Gastroesophageal sphincter (tissue), 4 donors: ENCODE data around the gene FLG. TPM values are rescaled to one million over a fixed set of nuclear protein-coding genes. Genes with fewer than 3 reads are reported as not detected.
"Not testable (repeated sequence)": the region's sequence is repeated elsewhere in the genome, so short reads cannot be mapped to it uniquely, and the experiment has no call there.

Experiments used
- ATAC-seq: fragments of 150-250 bp; one replicate; pipeline ENCODE4 v1.9.1; 2016; ENCODE audit warnings: mild to moderate bottlenecking, moderate library complexity
- H3K27ac ChIP-seq, 4 donors: fragments of 200-600 bp; sonication (generic) in 3 of 4; 1 replicate in 3 of 4; 2 replicates in 1 of 4; pipeline ENCODE4 v1.5.1; 2016 to 2019
- H3K27me3 ChIP-seq: fragments of 200-600 bp; sonication (generic); one replicate; pipeline ENCODE4 v1.5.1; 2019
- H3K36me3 ChIP-seq, 2 donors: fragments of 200-600 bp; sonication (generic); one replicate each; pipeline ENCODE4 v1.5.1; 2019; ENCODE audit warnings: control low read depth in 1 of 2
- H3K4me1 ChIP-seq, 3 donors: fragments of 200-600 bp; sonication (generic); 1 replicate in 2 of 3; 2 replicates in 1 of 3; pipeline ENCODE4 v1.5.1; 2016 to 2019; ENCODE audit warnings: control low read depth in 2 of 3
- H3K4me3 ChIP-seq, 2 donors: fragments of 200-600 bp; sonication (generic); one replicate each; pipeline ENCODE4 v1.5.1; 2019; ENCODE audit warnings: mild to moderate bottlenecking in 1 of 2, moderate library complexity in 1 of 2
- H3K9me3 ChIP-seq, 3 donors: fragments of 200-600 bp; sonication (generic); one replicate each; pipeline ENCODE4 v1.5.1; 2017 to 2019; ENCODE audit warnings: control low read depth in 2 of 3
- EP300 ChIP-seq: sonication (generic); formaldehyde crosslinking; IDR thresholded peaks from one replicate; pipeline ENCODE4 v1.6.1; 2017; ENCODE audit warnings: antibody characterized with exemption, mild to moderate bottlenecking
- POLR2A ChIP-seq, 2 donors: fragments of 450-650 bp; IDR thresholded peaks; one replicate each; pipeline ENCODE4 v1.6.1; 2017; ENCODE audit warnings: antibody characterized with exemption in 2 of 2, mild to moderate bottlenecking in 2 of 2, moderate library complexity in 1 of 2
- POLR2AphosphoS5 ChIP-seq: sonication (generic); formaldehyde crosslinking; IDR thresholded peaks from one replicate; pipeline ENCODE4 v1.6.1; 2017; ENCODE audit warnings: antibody characterized with exemption
- WGBS, 2 donors: methylation state at CpG; one replicate each; pipeline ENCODE4 v1.1.5; 2018; ENCODE audit warnings: low coverage in 1 of 2; 5-methylcytosine and 5-hydroxymethylcytosine counted together
- total RNA-seq, 4 donors: library from RNA; depleted of rRNA; stranded (reverse); fragments of >200 nt; gene quantifications; one replicate each; pipeline ENCODE4 v1.1.0, GENCODE V29; 2016
- TF ChIP-seq, protein P1 (sequence below), 4 experiments: fragments of 200-600 bp in 2 of 4; fragments of 450-650 bp in 2 of 4; sonication (generic) in 1 of 4; IDR thresholded peaks; one replicate each; pipeline ENCODE4 v1.5.1; 2017 to 2019; ENCODE audit warnings: antibody characterized with exemption in 4 of 4, mild to moderate bottlenecking in 2 of 4, moderate library complexity in 2 of 4

FLG gene
- total RNA-seq, 4 donors from 2014 or later, result under 0.01 to 0.08 TPM; not detected in 2

DNA sequence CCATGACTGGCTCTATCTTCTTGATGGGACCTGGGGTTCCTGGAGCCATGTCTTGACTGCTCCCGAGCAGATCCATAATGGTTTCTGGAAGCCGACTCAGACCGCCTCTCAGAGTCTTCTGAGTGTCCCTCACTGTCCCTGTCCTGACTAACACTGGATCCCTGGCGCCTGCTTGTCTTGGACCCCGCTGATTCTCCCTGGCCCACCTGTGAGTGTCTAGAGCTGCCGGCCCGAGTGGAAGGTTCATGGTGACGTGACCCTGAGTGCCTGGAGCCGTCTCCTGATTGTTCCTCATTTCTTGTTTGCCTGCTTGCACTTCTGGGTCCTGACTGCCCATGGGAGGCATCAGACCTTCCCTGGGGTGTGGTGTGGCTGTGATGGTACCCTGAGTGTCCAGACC lies 15.1 kb downstream of the FLG start:
- 85% methylated on average over 7 of the region's 9 CpGs; no CpG with 5 or more reads in 1 of the 2 donors for WGBS, 2 donors
- H3K4me3 ChIP-seq, result no peak overlapping the region
- peaks cover 0 to 46% (median 0%) of the 10 kb centered on the region in 3 donors for H3K9me3 ChIP-seq
- H3K27ac ChIP-seq, result no peak overlapping the region
- no peak for TF ChIP-seq POLR2A (IDR thresholded peaks at IDR 0.05)
- TF ChIP-seq POLR2AphosphoS5, result no peak
- no peak for TF ChIP-seq EP300
- TF ChIP-seq, protein P1, sequence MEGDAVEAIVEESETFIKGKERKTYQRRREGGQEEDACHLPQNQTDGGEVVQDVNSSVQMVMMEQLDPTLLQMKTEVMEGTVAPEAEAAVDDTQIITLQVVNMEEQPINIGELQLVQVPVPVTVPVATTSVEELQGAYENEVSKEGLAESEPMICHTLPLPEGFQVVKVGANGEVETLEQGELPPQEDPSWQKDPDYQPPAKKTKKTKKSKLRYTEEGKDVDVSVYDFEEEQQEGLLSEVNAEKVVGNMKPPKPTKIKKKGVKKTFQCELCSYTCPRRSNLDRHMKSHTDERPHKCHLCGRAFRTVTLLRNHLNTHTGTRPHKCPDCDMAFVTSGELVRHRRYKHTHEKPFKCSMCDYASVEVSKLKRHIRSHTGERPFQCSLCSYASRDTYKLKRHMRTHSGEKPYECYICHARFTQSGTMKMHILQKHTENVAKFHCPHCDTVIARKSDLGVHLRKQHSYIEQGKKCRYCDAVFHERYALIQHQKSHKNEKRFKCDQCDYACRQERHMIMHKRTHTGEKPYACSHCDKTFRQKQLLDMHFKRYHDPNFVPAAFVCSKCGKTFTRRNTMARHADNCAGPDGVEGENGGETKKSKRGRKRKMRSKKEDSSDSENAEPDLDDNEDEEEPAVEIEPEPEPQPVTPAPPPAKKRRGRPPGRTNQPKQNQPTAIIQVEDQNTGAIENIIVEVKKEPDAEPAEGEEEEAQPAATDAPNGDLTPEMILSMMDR (IDR thresholded peaks at IDR 0.05), result no peak
- no peaks in the 10 kb centered on the region for H3K4me1 ChIP-seq
- peaks cover 0 to 46% of the 10 kb centered on the region in 2 donors for H3K36me3 ChIP-seq
- no peak for ATAC-seq
- H3K27me3 ChIP-seq, result no peaks in the 10 kb centered on the region

DNA sequence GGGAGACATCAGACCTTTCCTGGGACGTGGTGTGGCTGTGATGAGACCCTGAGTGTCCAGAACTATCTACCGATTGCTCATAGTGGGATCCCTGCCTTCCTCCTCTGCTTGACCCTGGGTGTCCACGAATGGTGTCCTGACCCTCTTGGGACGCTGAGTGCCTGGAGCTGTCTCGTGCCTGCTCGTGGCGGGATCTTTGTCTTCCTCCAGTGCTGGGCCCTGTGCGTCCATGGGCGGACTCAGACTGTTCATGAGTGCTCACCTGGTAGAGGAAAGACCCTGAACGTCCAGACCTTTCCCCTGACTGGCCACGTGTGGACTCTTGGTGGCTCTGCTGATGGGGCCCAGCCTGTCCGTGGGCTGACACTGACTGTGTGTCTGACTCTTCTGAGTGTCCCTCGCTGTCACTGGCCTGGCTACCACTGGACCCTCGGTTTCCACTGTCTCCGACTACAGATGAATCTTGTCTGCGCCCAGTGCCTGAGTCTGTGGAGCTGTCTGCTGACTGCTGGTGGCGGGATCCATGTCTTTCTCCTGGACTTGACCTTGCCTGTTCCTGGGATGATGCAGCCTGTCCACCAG lies 15.6 kb downstream of the FLG start:
- not testable (repeated sequence) for H3K27ac ChIP-seq, ATAC-seq, H3K4me1 ChIP-seq, H3K4me3 ChIP-seq, H3K27me3 ChIP-seq
- 74 to 90% methylated on average over 8 to 14 of the region's 17 CpGs for WGBS, 2 donors
- H3K36me3 ChIP-seq, result peaks cover 0 to 51% of the 10 kb centered on the region in 2 donors
- H3K9me3 ChIP-seq, result peaks cover 0 to 51% (median 0%) of the 10 kb centered on the region in 3 donors

DNA sequence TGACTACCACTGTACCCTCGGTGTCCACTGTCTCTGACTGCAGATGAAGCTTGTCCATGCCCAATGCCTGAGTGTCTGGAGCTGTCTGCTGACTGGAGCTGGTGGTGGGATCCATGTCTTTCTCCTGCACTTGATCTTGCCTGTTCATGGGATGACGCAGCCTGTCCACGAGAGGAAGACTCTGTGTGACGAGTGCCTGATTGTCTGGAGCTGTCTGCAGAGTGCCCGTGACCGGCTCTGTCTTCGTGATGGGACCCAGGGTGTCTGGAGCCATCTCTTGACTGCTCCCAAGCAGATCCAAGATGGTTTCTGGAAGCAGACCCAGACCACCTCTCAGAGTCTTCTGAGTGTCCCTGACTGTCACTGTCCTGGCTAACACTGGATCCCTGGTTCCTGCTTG lies 16.3 kb downstream of the FLG start:
- ATAC-seq, H3K4me1 ChIP-seq, H3K27me3 ChIP-seq, H3K4me3 ChIP-seq, H3K27ac ChIP-seq: not testable (repeated sequence)
- peaks cover 0 to 58% of the 10 kb centered on the region in 2 donors for H3K36me3 ChIP-seq
- H3K9me3 ChIP-seq, result peaks cover 0 to 51% (median 0%) of the 10 kb centered on the region in 3 donors
- 33% methylated on average over 1 of the region's 7 CpGs; no CpG with 5 or more reads in 1 of the 2 donors for WGBS, 2 donors

DNA sequence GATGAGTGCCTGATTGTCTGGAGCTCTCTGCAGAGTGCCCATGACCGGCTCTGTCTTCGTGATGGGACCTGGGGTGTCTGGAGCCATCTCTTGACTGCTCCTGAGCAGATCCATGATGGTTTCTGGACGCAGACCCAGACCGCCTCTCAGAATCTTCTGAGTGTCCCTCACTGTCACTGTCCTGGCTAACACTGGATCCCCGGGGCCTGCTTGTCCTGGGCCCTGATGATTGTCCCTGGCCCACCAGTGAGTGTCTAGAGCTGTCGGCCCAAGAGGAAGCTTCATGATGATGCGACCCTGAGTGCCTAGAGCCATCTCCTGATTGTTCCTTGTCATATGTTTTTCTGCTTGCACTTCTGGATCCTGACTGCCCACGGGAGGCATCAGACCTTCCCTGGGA lies 17.1 kb downstream of the FLG start:
- H3K27me3 ChIP-seq, H3K4me3 ChIP-seq, H3K27ac ChIP-seq, ATAC-seq, H3K4me1 ChIP-seq: not testable (repeated sequence)
- 86% methylated on average over 4 of the region's 8 CpGs; no CpG with 5 or more reads in 1 of the 2 donors for WGBS, 2 donors
- Histone ChIP-seq H3K9me3 (peaks cover 0 to 57% (median 0%) of the 10 kb centered on the region in 3 donors), H3K36me3 (peaks cover 0 to 63% of the 10 kb centered on the region in 2 donors)

DNA sequence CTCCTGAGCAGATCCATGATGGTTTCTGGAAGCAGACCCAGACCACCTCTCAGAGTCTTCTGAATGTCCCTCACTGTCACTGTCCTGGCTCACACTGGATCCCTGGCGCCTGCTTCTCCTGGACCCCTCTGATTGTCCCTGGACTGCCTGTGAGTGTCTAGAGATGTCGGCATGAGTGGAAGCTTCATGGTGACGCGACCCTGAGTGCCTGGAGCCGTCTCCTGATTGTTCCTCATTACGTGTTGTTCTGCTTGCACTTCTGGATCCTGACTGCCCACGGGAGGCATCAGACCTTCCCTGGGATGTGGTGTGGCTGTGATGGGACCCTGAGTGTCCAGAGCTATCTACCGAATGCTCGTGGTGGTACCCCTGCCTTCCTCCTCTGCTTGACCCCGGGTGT lies 18.9 kb downstream of the FLG start:
- Histone ChIP-seq H3K36me3 (peaks cover 0 to 54% of the 10 kb centered on the region in 2 donors), H3K9me3 (peaks cover 0 to 56% (median 0%) of the 10 kb centered on the region in 3 donors)
- not testable (repeated sequence) for H3K4me1 ChIP-seq, H3K4me3 ChIP-seq, ATAC-seq, H3K27me3 ChIP-seq, H3K27ac ChIP-seq
- WGBS, 2 donors, result 92 to 100% methylated on average over 1 to 2 of the region's 10 CpGs

DNA sequence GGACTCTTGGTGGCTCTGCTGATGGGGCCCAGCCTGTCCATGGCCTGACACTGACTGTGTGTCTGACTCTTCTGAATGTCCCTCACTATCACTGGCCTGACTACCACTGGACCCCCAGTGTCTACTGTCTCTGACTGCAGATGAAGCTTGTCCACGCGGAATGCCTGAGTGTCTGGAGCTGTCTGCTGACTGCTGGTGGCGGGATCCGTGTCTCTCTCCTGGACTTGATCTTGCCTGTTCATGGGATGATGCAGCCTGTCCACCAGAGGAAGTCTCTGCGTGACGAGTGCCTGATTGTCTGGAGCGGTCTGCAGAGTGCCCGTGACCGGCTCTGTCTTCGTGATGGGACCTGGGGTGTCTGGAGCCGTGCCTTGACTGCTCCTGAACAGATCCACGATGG lies 20.3 kb downstream of the FLG start:
- no CpG with 5 or more reads among the region's 12 CpGs for WGBS, 2 donors
- not testable (repeated sequence) for ATAC-seq, H3K27me3 ChIP-seq, H3K27ac ChIP-seq, H3K4me1 ChIP-seq, H3K4me3 ChIP-seq
- Histone ChIP-seq H3K36me3 (peaks cover 0 to 43% of the 10 kb centered on the region in 2 donors), H3K9me3 (peaks cover 0 to 42% (median 0%) of the 10 kb centered on the region in 3 donors)

DNA sequence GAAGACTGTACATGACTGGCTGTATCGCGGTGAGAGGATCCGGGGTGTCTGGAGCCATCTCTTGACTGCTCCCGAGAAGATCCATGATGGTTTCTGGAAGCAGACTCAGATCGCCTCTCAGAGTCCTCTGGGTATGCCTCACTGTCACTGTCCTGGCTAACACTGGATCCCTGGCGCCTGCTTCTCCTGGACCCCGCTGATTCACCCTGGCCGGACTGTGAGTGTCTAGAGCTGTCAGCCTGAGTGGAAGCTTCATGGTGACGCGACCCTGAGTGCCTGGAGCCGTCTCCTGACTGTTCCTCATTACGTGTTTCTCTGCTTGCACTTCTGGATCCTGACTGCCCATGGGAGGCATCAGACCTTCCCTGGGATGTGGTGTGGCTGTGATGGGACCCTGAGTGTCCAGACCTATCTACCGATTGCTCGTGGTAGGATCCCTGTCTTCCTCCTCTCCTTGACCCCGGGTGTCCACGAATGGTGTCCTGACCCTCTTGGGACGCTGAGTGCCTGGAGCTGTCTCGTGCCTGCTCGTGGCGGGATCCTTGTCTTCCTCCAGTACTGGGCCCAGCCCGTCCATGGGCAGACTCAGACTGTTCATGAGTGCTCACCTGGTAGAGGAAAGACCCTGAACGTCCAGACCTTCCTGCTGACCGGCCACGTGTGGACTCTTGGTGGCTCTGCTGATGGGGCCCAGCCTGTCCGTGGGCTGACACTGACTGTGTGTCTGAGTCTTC lies 21.7 kb downstream of the FLG start:
- WGBS, 2 donors, result no CpG with 5 or more reads among the region's 25 CpGs
- not testable (repeated sequence) for H3K4me1 ChIP-seq, ATAC-seq, H3K4me3 ChIP-seq, H3K27me3 ChIP-seq, H3K27ac ChIP-seq
- Histone ChIP-seq H3K36me3 (peaks cover 0 to 31% of the 10 kb centered on the region in 2 donors), H3K9me3 (peaks cover 0 to 42% (median 0%) of the 10 kb centered on the region in 3 donors)

DNA sequence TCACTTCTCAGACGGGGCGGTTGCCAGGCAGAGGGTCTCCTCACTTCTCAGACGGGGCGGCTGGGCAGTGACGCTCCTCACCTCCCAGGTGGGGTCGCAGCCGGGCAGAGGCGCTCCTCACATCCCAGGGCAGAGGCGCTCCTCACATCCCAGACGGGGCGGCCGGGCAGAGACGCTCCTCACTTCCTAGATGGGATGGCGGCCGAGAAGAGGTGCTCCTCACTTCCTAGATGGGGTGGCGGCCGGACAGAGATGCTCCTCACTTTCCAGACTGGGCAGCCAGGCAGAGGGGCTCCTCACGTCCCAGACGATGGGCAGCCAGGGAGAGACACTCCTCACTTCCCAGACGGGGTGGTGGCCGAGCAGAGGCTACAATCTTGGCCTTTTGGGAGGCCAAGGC lies 68.6 kb downstream of the FLG start:
- H3K4me1 ChIP-seq, H3K27me3 ChIP-seq, ATAC-seq, H3K36me3 ChIP-seq, H3K27ac ChIP-seq, H3K4me3 ChIP-seq: not testable (repeated sequence)
- whole genome bisulfite sequencing, 2 donors, result no CpG with 5 or more reads among the region's 21 CpGs
- peaks cover 0 to 37% (median 0%) of the 10 kb centered on the region in 3 donors for H3K9me3 ChIP-seq

Other genes with a start within 250 kb of the FLG start
- gene TCHHL1, start 236.2 kb downstream of the FLG start, total RNA-seq, result not detected
- under 1 TPM; 0.05 to 0.54 (median 0.17) TPM for gene TCHH, start 209.8 kb downstream of the FLG start, total RNA-seq
- gene RPTN, start 166.0 kb downstream of the FLG start, total RNA-seq, result not detected
- under 1 TPM in 1 of 4 donors, not detected in 3; 0.04 TPM for gene HRNR, start 101.0 kb downstream of the FLG start, total RNA-seq
- gene FLG2, start 34.8 kb upstream of the FLG start, total RNA-seq, result not detected
- gene CRNN, start 89.0 kb upstream of the FLG start, total RNA-seq, result 100 to 1,000 TPM in 1 of 4 donors, 1 to 10 TPM in 3; 2.2 to 103 (median 4.7) TPM
- gene LCE5A, start 185.6 kb upstream of the FLG start, total RNA-seq, result not detected
- gene CRCT1, start 189.2 kb upstream of the FLG start, total RNA-seq, result 1 to 10 TPM in 2 of 4 donors, not detected in 2; 1.4 to 3.3 TPM
- not detected for gene LCE3E, start 241.5 kb upstream of the FLG start, total RNA-seq